Measurements from ENCODE around the gene MTO1. TPM values are rescaled to one million over a fixed set of nuclear protein-coding genes. Genes with fewer than 3 reads are reported as not detected.

Gene MTO1
- total RNA-seq, 1 donor from 2014 or later: 28.9 TPM

Other genes with a start within 250 kb of the MTO1 start
- gene KHDC1L, start 236.2 kb upstream of the MTO1 start, total RNA-seq: not detected
- gene KHDC1, start 198.5 kb upstream of the MTO1 start, total RNA-seq: 0.79 TPM
- not detected for gene DPPA5, start 107.5 kb upstream of the MTO1 start, total RNA-seq
- gene KHDC3L, start 99.1 kb upstream of the MTO1 start, total RNA-seq: not detected
- 0.45 TPM for gene OOEP, start 91.8 kb upstream of the MTO1 start, total RNA-seq
- gene DDX43, start 66.9 kb upstream of the MTO1 start, total RNA-seq: 0.52 TPM
- gene CGAS, start 9.4 kb upstream of the MTO1 start, total RNA-seq: 1.0 TPM
- gene EEF1A1, start 59.3 kb downstream of the MTO1 start, total RNA-seq: 1,360 TPM
- gene SLC17A5, start 192.3 kb downstream of the MTO1 start, total RNA-seq: 4.9 TPM
- 7.6 TPM for gene CD109, start 234.5 kb downstream of the MTO1 start, total RNA-seq

All from left ventricle myocardium superior (tissue), 1 donor.